Kidney glomerular epithelial cell (primary cell): ENCODE results near the gene TLE3.

Experiments used
- DNase-seq: peaks from one replicate; lab custom pipeline; 2025; lab: John Stamatoyannopoulos, UW

The TLE3 gene

GRCh38 chr15:70083946-70084345, 13.8 kb downstream of the TLE3 start:
- DNase-seq = no peak

GRCh38 chr15:70083418-70083817, 14.3 kb downstream of the TLE3 start:
- DNase-seq = no peak

GRCh38 chr15:70082281-70082900, 15.3 kb downstream of the TLE3 start:
- DNase-seq = no peak

GRCh38 chr15:70081612-70082011, 16.1 kb downstream of the TLE3 start:
- no peak for DNase-seq

GRCh38 chr15:70080347-70080746, 17.4 kb downstream of the TLE3 start:
- no peak for DNase-seq

- no peak for DNase-seq
Measured at GRCh38 chr15:70079888-70080287, 17.8 kb downstream of the TLE3 start.

GRCh38 chr15:70078578-70079417, 18.9 kb downstream of the TLE3 start:
- no peak for DNase-seq

- DNase-seq = no peak
Measured at GRCh38 chr15:70077188-70078147, 20.2 kb downstream of the TLE3 start.

GRCh38 chr15:70074380-70074779, 23.3 kb downstream of the TLE3 start:
- DNase-seq = no peak

GRCh38 chr15:70072479-70072878, 25.2 kb downstream of the TLE3 start:
- no peak for DNase-seq

GRCh38 chr15:70071799-70072198, 25.9 kb downstream of the TLE3 start:
- DNase-seq = no peak

- DNase-seq = no peak
Measured at GRCh38 chr15:70069716-70070115, 28.0 kb downstream of the TLE3 start.

- DNase-seq = no peak
Measured at GRCh38 chr15:70068783-70069565, 28.7 kb downstream of the TLE3 start.

GRCh38 chr15:70067681-70068080, 30.0 kb downstream of the TLE3 start:
- no peak for DNase-seq

- no peak for DNase-seq
Measured at GRCh38 chr15:70067011-70067410, 30.7 kb downstream of the TLE3 start.

GRCh38 chr15:70066447-70066846, 31.3 kb downstream of the TLE3 start:
- no peak for DNase-seq

- no peak for DNase-seq
Measured at GRCh38 chr15:70066004-70066403, 31.7 kb downstream of the TLE3 start.

- no peak for DNase-seq
Measured at GRCh38 chr15:70065006-70065722, 32.6 kb downstream of the TLE3 start.

GRCh38 chr15:70064441-70064840, 33.3 kb downstream of the TLE3 start:
- DNase-seq = no peak

GRCh38 chr15:70063980-70064379, 33.7 kb downstream of the TLE3 start:
- no peak for DNase-seq
